GM23338 (cell line): ENCODE measurements around the gene OLFML1. TPM values are rescaled to one million over a fixed set of nuclear protein-coding genes. Genes with fewer than 3 reads are reported as not detected.

Source experiments
- ATAC-seq: fragments of 200-7000 bp; cut with Tn5 transposase; 3 replicates; pipeline ENCODE4 v1.9.1; 2020
- DNase-seq: peaks from one replicate; pipeline ENCODE4 v3.0.0-alpha.2; 2015; ENCODE audit warnings: low spot score
- H2AFZ ChIP-seq: fragments of 200-600 bp; sonication (generic); 2 replicates; pipeline ENCODE4 v1.8.0; 2016; ENCODE audit warnings: antibody characterized with exemption, mild to moderate bottlenecking, moderate library complexity
- H3F3A ChIP-seq: fragments of 200-600 bp; sonication (generic); replicated peaks from 2 replicates; pipeline ENCODE4 v1.8.0; 2017; ENCODE audit warnings: antibody characterized with exemption, mixed run types, low read depth
- H3K27ac ChIP-seq: fragments of 200-600 bp; sonication (generic); 2 replicates; pipeline ENCODE4 v1.6.1; 2016; ENCODE audit warnings: low read depth
- H3K27me3 ChIP-seq: fragments of 200-600 bp; sonication (generic); 2 replicates; pipeline ENCODE4 v1.8.0; 2016; ENCODE audit warnings: mild to moderate bottlenecking, mixed run types, moderate library complexity; ENCODE audit not compliant: insufficient read depth
- H3K36me3 ChIP-seq: fragments of 200-600 bp; sonication (generic); 2 replicates; pipeline ENCODE4 v1.8.0; 2016; ENCODE audit warnings: mild to moderate bottlenecking; ENCODE audit not compliant: insufficient read depth
- H3K4me1 ChIP-seq: fragments of 200-600 bp; sonication (generic); 2 replicates; pipeline ENCODE4 v1.8.0; 2016; ENCODE audit warnings: mild to moderate bottlenecking, moderate library complexity; ENCODE audit not compliant: insufficient read depth
- H3K4me2 ChIP-seq: fragments of 200-600 bp; sonication (generic); 2 replicates; pipeline ENCODE4 v1.7.1; 2017; ENCODE audit warnings: mixed run types
- H3K4me3 ChIP-seq: fragments of 200-600 bp; sonication (generic); 2 replicates; pipeline ENCODE4 v1.6.1; 2016; ENCODE audit warnings: mixed run types
- H3K79me2 ChIP-seq: fragments of 200-600 bp; sonication (generic); replicated peaks from 2 replicates; pipeline ENCODE4 v1.8.0; 2017; ENCODE audit warnings: mild to moderate bottlenecking; ENCODE audit not compliant: insufficient read depth
- H3K9me2 ChIP-seq: fragments of 200-600 bp; sonication (generic); 2 replicates; pipeline ENCODE4 v1.8.0; 2017; ENCODE audit not compliant: insufficient read depth
- H4K20me1 ChIP-seq: fragments of 200-600 bp; sonication (generic); replicated peaks from 2 replicates; pipeline ENCODE4 v1.8.0; 2017; ENCODE audit warnings: mild to moderate bottlenecking; ENCODE audit not compliant: insufficient read depth
- H3K27ac Mint-ChIP-seq: 2 replicates; pipeline ENCODE4 v1.8.0; 2020; ENCODE audit warnings: inconsistent platforms, mild to moderate bottlenecking, moderate library complexity, mixed read lengths
- H3K27me3 Mint-ChIP-seq: 3 replicates; pipeline ENCODE4 v1.8.0; 2022; ENCODE audit warnings: low read depth, mild to moderate bottlenecking, moderate library complexity, mixed read lengths, inconsistent platforms; ENCODE audit not compliant: insufficient read depth, poor library complexity
- H3K36me3 Mint-ChIP-seq: 3 replicates; pipeline ENCODE4 v1.8.0; 2021; ENCODE audit warnings: low read depth, mild to moderate bottlenecking, inconsistent platforms, moderate library complexity, mixed read lengths
- H3K4me1 Mint-ChIP-seq: 3 replicates; pipeline ENCODE4 v1.8.0; 2020; ENCODE audit warnings: mild to moderate bottlenecking, inconsistent platforms, mixed read lengths
- H3K4me3 Mint-ChIP-seq: 3 replicates; pipeline ENCODE4 v1.8.0; 2021; ENCODE audit warnings: moderate library complexity, mild to moderate bottlenecking, inconsistent platforms, mixed read lengths
- H3K9me3 Mint-ChIP-seq: 3 replicates; pipeline ENCODE4 v1.8.0; 2020; ENCODE audit warnings: moderate library complexity, mild to moderate bottlenecking, inconsistent platforms, mixed read lengths
- CREB1 ChIP-seq: fragments of 250-450 bp; sonication (Bioruptor Pico); IDR thresholded peaks from 2 replicates; pipeline ENCODE4 v1.5.0; 2020; ENCODE audit warnings: low read depth, mild to moderate bottlenecking, moderate library complexity
- CTCF ChIP-seq, 2 experiments: fragments of 200-600 bp in 1 of 2; sonication (generic) in 1 of 2; conservative IDR thresholded peaks; 2 replicates each; pipeline versions ENCODE4 v1.5.1 to v1.6.1; 2016 to 2017; ENCODE audit warnings: antibody characterized with exemption in 2 of 2, low read depth in 2 of 2, mild to moderate bottlenecking in 2 of 2, moderate library complexity in 1 of 2
- ETS1 ChIP-seq: IDR thresholded peaks from 2 replicates; pipeline ENCODE4 v1.6.1; 2016; ENCODE audit warnings: antibody characterized with exemption
- EZH2 ChIP-seq: fragments of 200-600 bp; sonication (generic); IDR thresholded peaks from one replicate; pipeline ENCODE4 v1.8.0; 2017; ENCODE audit warnings: antibody characterized with exemption, mild to moderate bottlenecking, low read depth; ENCODE audit not compliant: unreplicated experiment
- EZH2phosphoT487 ChIP-seq: fragments of 200-600 bp; sonication (generic); IDR thresholded peaks from one replicate; pipeline ENCODE4 v1.8.1; 2018; ENCODE audit warnings: antibody characterized with exemption; ENCODE audit not compliant: unreplicated experiment
- JUNB ChIP-seq: IDR thresholded peaks from one replicate; pipeline ENCODE4 v1.6.1; 2016; ENCODE audit warnings: antibody characterized with exemption; ENCODE audit not compliant: unreplicated experiment
- NANOG ChIP-seq: IDR thresholded peaks from 2 replicates; pipeline ENCODE4 v1.6.1; 2016; ENCODE audit warnings: antibody characterized with exemption, borderline replicate concordance
- POLR2AphosphoS5 ChIP-seq: IDR thresholded peaks from 2 replicates; pipeline ENCODE4 v1.6.1; 2016; ENCODE audit warnings: antibody characterized with exemption, low read depth
- REST ChIP-seq: IDR thresholded peaks from one replicate; pipeline ENCODE4 v1.6.1; 2018; ENCODE audit warnings: antibody characterized with exemption; ENCODE audit not compliant: unreplicated experiment
- STAT1 ChIP-seq: IDR thresholded peaks from one replicate; pipeline ENCODE4 v1.6.1; 2016; ENCODE audit warnings: antibody characterized with exemption; ENCODE audit not compliant: unreplicated experiment
- ZNF114 ChIP-seq: fragments of 250-450 bp; sonication (Bioruptor Pico); IDR thresholded peaks from 2 replicates; pipeline ENCODE4 v1.5.0; 2020; ENCODE audit warnings: mild to moderate bottlenecking, moderate library complexity
- ZNF331 ChIP-seq: fragments of 250-450 bp; sonication (Bioruptor Pico); IDR thresholded peaks from 2 replicates; pipeline ENCODE4 v1.5.0; 2020; ENCODE audit warnings: low read depth, mild to moderate bottlenecking, moderate library complexity
- ZNF462 ChIP-seq: fragments of 250-450 bp; sonication (Bioruptor Pico); IDR thresholded peaks from 2 replicates; pipeline ENCODE4 v1.5.0; 2020; ENCODE audit warnings: mild to moderate bottlenecking, moderate library complexity
- polyA plus RNA-seq: library from polyadenylated mRNA; unstranded; fragments of >200 nt; fragmentation: Nextera tagmentation; extraction: Ambion mirVana; gene quantifications from 2 replicates; pipeline ENCODE4 v1.2.1, GENCODE V29; 2016
- total RNA-seq: library from RNA; depleted of rRNA; stranded (reverse); fragments of >200 nt; shearing (Covaris generic); gene quantifications from 2 replicates; pipeline ENCODE4 v1.2.3, GENCODE V29; 2014

OLFML1 gene
- total and polyA plus RNA-seq, 2 experiments from 2014 or later, result 0.21 TPM; not detected in 1

GRCh38 chr11:7457211-7457610 is 28.1 kb upstream of the OLFML1 start:
- Histone ChIP-seq H2AFZ (no peak overlapping the region), H3K4me2 (no peak overlapping the region), H3K4me1 (no peaks in the 10 kb centered on the region), H3F3A (no peaks in the 10 kb centered on the region), H3K27me3 (no peaks in the 10 kb centered on the region), H3K27ac (no peak overlapping the region), H3K36me3 (no peaks in the 10 kb centered on the region), H3K79me2 (no peaks in the 10 kb centered on the region), H3K4me3 (no peak overlapping the region), H4K20me1 (no peaks in the 10 kb centered on the region), H3K9me2 (peaks cover 4% of the 10 kb centered on the region; the same call in 1 of the 2 replicates)
- no peak overlapping the region for H3K27ac Mint-ChIP-seq
- DNase-seq, result no peak
- no peak for ATAC-seq
- TF ChIP-seq ZNF462 (no peak), POLR2AphosphoS5 (no peak), EZH2 (no peak), ZNF114 (CRISPR knock-in tag) (no peak), CREB1 (CRISPR knock-in tag) (no peak), REST (no peak), STAT1 (no peak), EZH2phosphoT487 (no peak), CTCF (conservative IDR thresholded peaks at IDR 0.05; ENCODE audit: low read depth in 2 of 2) (no peak), JUNB (no peak), NANOG (no peak), ETS1 (no peak), ZNF331 (no peak)
- no peaks in the 10 kb centered on the region for H3K4me1 Mint-ChIP-seq
- H3K4me3 Mint-ChIP-seq, result no peak overlapping the region
- H3K27me3 Mint-ChIP-seq, result peaks cover 9% of the 10 kb centered on the region
- H3K36me3 Mint-ChIP-seq, result no peaks in the 10 kb centered on the region
- H3K9me3 Mint-ChIP-seq, result no peaks in the 10 kb centered on the region; the same call in 2 of the 3 replicates
